ENCODE results near the gene SLC9A9.

DNA sequence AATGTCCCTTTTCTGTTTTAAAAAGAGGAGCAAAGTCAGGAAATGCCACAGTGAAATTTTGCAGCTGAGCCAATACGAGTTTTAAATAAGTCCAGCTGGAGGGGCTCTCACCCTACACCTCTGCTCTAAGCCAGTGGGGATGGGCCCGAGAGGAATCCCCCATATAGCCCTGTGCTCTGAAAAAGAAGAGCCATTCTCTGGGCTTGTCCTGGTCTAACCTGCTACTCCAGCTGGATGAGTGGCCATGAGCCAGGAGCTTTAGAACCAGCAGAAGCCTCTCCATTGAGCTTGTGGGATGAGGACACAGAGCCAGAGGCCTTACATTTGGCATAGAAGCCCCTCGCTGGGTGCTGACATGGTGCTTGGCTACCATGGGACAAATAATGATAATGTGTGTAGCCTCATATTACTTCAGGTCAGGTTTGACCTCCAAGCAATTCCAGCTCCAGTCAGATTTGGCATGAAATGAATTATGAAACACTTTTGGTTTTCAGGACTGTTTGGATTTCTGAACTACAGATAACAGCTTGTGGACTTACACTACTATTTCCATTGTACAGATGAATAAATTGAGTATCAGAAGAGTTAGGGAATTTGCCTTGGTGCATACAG, 556.3 kb downstream of the SLC9A9 start:
- TF ChIP-seq, protein P1, sequence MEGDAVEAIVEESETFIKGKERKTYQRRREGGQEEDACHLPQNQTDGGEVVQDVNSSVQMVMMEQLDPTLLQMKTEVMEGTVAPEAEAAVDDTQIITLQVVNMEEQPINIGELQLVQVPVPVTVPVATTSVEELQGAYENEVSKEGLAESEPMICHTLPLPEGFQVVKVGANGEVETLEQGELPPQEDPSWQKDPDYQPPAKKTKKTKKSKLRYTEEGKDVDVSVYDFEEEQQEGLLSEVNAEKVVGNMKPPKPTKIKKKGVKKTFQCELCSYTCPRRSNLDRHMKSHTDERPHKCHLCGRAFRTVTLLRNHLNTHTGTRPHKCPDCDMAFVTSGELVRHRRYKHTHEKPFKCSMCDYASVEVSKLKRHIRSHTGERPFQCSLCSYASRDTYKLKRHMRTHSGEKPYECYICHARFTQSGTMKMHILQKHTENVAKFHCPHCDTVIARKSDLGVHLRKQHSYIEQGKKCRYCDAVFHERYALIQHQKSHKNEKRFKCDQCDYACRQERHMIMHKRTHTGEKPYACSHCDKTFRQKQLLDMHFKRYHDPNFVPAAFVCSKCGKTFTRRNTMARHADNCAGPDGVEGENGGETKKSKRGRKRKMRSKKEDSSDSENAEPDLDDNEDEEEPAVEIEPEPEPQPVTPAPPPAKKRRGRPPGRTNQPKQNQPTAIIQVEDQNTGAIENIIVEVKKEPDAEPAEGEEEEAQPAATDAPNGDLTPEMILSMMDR (optimal IDR thresholded peaks at IDR 0.05 in 1 of 3, IDR thresholded peaks at IDR 0.05 in 1 of 3, conservative IDR thresholded peaks at IDR 0.05 in 1 of 3; ENCODE audit: extremely low read depth in 1 of 3, insufficient read depth in 2 of 3, low read length in 3 of 3) = no peak
- TF ChIP-seq EZH2 (IDR thresholded peaks at IDR 0.05; ENCODE audit: low read length) = no peak

Data from keratinocyte (primary cell).